Mucosa of rectum (tissue), 2 donors: ENCODE data around the gene DCAF10.
A peak's percentile ranks its signal among the peaks of the same experiment; 100 is the strongest.
"Not testable (repeated sequence)": the region's sequence is repeated elsewhere in the genome, so short reads cannot be mapped to it uniquely, and the experiment has no call there.

Experiments used
- H3K27ac ChIP-seq, 2 donors: one replicate each; pipeline ENCODE4 v1.7.0; 2013; ENCODE audit warnings: inconsistent platforms in 2 of 2, low read depth in 2 of 2, low read length in 2 of 2
- H3K27me3 ChIP-seq, 2 donors: one replicate each; pipeline ENCODE4 v1.7.0; 2013; ENCODE audit warnings: low read length in 2 of 2; ENCODE audit not compliant: control insufficient read depth in 2 of 2, insufficient read depth in 2 of 2
- H3K36me3 ChIP-seq, 2 donors: one replicate each; pipeline ENCODE4 v1.7.0; 2013; ENCODE audit warnings: low read length in 2 of 2; ENCODE audit not compliant: control insufficient read depth in 2 of 2, insufficient read depth in 2 of 2
- H3K4me1 ChIP-seq, 2 donors: one replicate each; pipeline ENCODE4 v1.7.0; 2013; ENCODE audit warnings: low read length in 2 of 2, mild to moderate bottlenecking in 1 of 2; ENCODE audit not compliant: control insufficient read depth in 2 of 2, insufficient read depth in 2 of 2
- H3K4me3 ChIP-seq, 2 donors: one replicate each; pipeline ENCODE4 v1.7.0; 2013; ENCODE audit warnings: low read length in 2 of 2
- H3K9ac ChIP-seq, 2 donors: one replicate each; pipeline ENCODE4 v1.7.0; 2013; ENCODE audit warnings: low read length in 2 of 2, low read depth in 1 of 2, mild to moderate bottlenecking in 1 of 2
- H3K9me3 ChIP-seq, 2 donors: one replicate each; pipeline ENCODE4 v1.7.0; 2013; ENCODE audit warnings: low read length in 2 of 2; ENCODE audit not compliant: control insufficient read depth in 2 of 2
- donor health status: healthy.
- donor health status: Normal muscosa, but diverticular disease.

Gene DCAF10

DNA sequence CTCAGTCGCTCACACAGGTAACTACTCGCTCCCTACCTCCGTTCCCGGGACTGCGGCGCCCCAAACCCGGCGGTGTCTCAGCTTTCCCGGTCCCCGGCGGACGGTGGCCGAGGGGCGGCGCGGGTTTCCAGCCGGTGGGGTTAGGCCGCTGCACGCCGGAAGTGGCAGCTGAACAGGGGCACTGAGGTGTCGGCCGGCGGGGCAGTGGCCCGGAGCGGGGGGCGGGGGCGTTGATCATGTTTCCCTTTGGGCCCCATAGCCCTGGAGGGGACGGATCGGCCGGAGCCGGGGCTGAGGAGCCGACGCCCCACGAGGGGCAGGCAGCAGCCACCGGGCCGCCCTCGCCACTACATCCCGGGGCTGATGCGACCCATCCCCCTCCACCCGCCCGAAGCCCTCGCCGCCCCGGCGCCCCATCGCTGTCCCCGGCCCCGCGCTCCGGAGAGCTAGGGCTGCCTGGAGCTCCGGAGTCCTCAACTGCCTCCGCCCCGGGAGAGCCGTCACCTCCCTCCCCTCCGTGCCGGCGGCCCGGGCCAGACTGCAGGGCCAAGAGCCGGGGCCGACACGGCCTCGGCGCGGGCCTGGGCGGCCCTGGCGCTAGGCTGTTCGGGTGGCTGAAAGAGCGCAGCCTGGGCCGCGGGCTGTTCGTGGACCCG, at the start of gene DCAF10:
DCAF10 (plus strand) TSS at position 167 of the 656 bp plus-strand sequence; CDS start at position 237, 70 bp downstream.
- Histone ChIP-seq H3K4me3 (peak within 1 kb of the TSS; percentile 87 to 94), H3K4me1 (peaks cover 16 to 18% of the 10 kb centered on the region in 2 donors), H3K27ac (peak within 1 kb of the TSS; percentile 85 to 87), H3K9me3 (no peaks in the 10 kb centered on the region), H3K9ac (peak within 1 kb of the TSS; percentile 76 to 90), H3K27me3 (no peaks in the 10 kb centered on the region), H3K36me3 (no peaks in the 10 kb centered on the region)

DNA sequence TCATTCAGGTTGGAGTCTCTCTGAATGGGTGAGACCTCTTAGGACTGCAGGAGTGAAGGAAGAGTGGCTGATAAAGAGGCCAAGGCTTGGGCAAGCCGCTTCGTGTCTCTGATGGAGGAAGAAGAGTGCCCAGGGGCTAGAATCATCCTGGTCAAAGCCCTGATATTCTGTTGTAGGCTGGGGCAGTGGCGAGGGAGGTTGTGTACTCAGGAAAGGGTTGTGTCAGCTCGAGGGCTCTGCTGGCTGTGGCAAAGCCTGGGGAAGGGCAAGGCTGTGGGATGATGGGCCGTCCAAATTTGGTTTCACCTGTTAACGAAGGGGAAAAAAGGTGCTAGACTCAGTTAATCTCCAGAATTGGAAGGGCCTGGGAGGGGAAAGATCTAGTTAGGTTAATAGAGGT, 49.4 kb upstream of the DCAF10 start:
- no peaks in the 10 kb centered on the region for H3K9me3 ChIP-seq
- no peaks in the 10 kb centered on the region for H3K27me3 ChIP-seq
- no peaks in the 10 kb centered on the region for H3K36me3 ChIP-seq
- H3K9ac ChIP-seq: no peak overlapping the region
- H3K27ac ChIP-seq: no peak overlapping the region
- H3K4me3 ChIP-seq: no peak overlapping the region
- peaks cover 11 to 13% of the 10 kb centered on the region in 2 donors for H3K4me1 ChIP-seq

- H3K9me3 ChIP-seq, H3K36me3 ChIP-seq, H3K27me3 ChIP-seq, H3K27ac ChIP-seq, H3K4me3 ChIP-seq, H3K9ac ChIP-seq: not testable (repeated sequence)
- peaks cover 11 to 13% of the 10 kb centered on the region in 2 donors for H3K4me1 ChIP-seq
Measured at GRCh38 chr9:37751704-37752103, 48.9 kb upstream of the DCAF10 start.

GRCh38 chr9:37752112-37752511, 48.5 kb upstream of the DCAF10 start:
- H3K27ac ChIP-seq, H3K9me3 ChIP-seq, H3K9ac ChIP-seq, H3K36me3 ChIP-seq, H3K27me3 ChIP-seq, H3K4me3 ChIP-seq: not testable (repeated sequence)
- peaks cover 11 to 13% of the 10 kb centered on the region in 2 donors for H3K4me1 ChIP-seq

DNA sequence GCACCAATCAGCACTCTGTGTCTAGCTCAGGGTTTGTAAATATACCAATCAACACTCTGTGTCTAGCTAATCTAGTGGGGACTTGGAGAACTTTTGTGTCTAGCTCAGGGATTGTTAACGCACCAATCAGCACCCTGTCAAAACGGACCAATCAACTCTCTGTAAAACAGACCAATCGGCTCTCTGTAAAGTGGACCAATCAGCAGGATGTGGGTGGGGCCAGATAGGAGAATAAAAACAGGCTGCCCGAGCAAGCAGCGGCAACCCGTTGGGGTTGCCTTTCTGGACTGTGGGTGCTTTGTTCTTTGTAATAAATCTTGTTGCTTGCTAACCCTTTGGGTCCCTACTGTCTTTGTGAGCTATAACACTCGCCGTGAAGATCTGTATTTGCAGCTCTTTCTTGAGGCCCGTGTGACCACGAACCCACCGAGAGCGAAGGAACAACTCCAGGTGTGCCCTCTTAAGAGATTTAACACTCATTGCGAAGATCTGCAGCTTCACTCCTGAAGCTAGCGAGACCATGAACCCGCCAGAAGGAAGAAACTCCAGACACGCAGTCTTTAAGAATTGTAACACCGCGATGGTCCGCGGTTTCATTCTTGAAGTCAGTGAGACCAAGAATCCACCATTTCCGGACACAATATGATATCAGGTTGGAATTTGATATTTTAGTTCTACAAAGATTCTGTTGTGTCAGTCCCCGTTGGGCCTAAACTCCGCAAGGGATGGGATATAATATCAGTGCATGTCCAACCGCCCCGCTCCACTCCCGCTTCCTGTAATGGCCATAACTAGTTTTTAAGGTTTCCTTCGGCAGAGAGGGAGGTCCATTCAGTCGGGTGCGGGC, 47.7 kb upstream of the DCAF10 start:
- H3K9ac ChIP-seq: peak overlapping the region in 1 of 2 donors; percentile 86
- peaks cover 11 to 13% of the 10 kb centered on the region in 2 donors for H3K4me1 ChIP-seq
- no peak overlapping the region for H3K27ac ChIP-seq

DNA sequence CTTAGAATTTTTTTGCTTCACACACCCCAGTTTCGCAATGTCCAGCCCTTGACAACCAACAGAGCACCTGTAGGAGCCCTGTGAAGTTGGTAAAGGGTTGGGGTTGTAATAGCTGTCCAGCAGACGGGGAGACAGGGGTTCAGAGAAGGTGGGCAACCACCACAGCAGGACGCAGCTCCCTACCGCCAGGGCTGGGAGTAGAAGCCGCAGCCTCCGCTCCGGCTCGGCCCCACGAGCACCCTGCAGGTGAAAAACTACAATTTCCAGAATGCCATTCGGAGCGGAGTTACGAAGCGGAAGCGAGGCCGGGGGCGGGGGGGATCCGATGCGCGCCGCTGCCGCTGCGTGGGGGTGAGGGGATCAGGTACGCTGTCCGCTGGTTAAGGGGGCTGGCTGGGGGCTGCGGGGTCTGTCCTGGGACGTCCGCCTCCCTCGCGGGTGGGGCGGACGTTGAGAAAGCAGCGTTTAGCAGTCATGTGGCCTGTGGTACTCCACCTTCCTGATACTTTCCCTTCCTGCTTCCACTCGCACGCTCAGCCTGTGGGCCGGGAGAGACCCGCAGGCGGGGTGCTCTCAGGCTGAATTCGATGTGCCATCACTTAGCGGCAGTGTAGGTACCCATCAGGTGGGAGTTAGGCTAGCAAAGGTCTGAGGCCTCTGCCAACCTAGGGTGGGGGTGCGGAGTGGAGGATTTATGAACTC, 47.0 kb upstream of the DCAF10 start, which contains the start of gene TRMT10B:
TRMT10B (plus strand) TSS at position 317 of the 702 bp plus-strand sequence. CDS start 8,127 bp downstream, outside the sequence.
- Histone ChIP-seq H3K4me3 (peak within 1 kb of the TSS; percentile 81 to 98), H3K27me3 (no peaks in the 10 kb centered on the region), H3K27ac (peak within 1 kb of the TSS; percentile 58 to 71), H3K4me1 (peaks cover 11 to 13% of the 10 kb centered on the region in 2 donors), H3K9me3 (no peaks in the 10 kb centered on the region), H3K36me3 (peaks cover 0 to 3% of the 10 kb centered on the region in 2 donors), H3K9ac (peak within 1 kb of the TSS; percentile 65 to 86)

More for the DNA sequence above, 47.7 kb upstream of the DCAF10 start:
- Histone ChIP-seq H3K4me3 (peak overlapping the region; percentile 81 to 98), H3K27me3 (no peaks in the 10 kb centered on the region), H3K9me3 (no peaks in the 10 kb centered on the region), H3K36me3 (peaks cover 0 to 3% of the 10 kb centered on the region in 2 donors)

- Histone ChIP-seq H3K9me3 (no peaks in the 10 kb centered on the region), H3K36me3 (peaks cover 3 to 9% of the 10 kb centered on the region in 2 donors), H3K27ac (no peak overlapping the region), H3K4me1 (peaks cover 8 to 9% of the 10 kb centered on the region in 2 donors), H3K27me3 (no peaks in the 10 kb centered on the region), H3K4me3 (no peak overlapping the region), H3K9ac (no peak overlapping the region)
Measured at GRCh38 chr9:37758747-37759146, 41.9 kb upstream of the DCAF10 start.

GRCh38 chr9:37760416-37761161, 40.0 kb upstream of the DCAF10 start:
- no peak overlapping the region for H3K9ac ChIP-seq
- no peak overlapping the region for H3K27ac ChIP-seq
- no peaks in the 10 kb centered on the region for H3K9me3 ChIP-seq
- H3K4me1 ChIP-seq: no peaks in the 10 kb centered on the region
- H3K27me3 ChIP-seq: no peaks in the 10 kb centered on the region
- H3K36me3 ChIP-seq: peaks cover 4 to 15% of the 10 kb centered on the region in 2 donors
- no peak overlapping the region for H3K4me3 ChIP-seq

DNA sequence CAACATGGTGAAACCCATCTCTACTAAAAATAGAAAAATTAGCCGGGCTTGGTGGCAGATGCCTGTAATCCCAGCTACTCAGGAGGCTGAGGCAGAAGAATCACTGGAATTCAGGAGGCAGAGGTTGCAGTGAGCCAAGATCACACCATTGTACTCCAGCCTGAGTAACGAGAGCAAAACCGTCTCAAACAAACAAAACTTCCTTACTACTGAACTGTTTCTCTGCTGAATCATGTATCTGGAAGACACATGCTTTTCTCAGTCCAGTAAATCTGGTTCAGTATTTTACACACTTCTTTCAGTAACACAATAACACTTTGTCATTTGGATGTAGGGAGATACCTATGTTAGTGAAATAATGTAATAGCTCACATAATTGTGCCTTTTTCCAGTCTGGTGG, 39.1 kb upstream of the DCAF10 start:
- no peak overlapping the region for H3K4me3 ChIP-seq
- no peaks in the 10 kb centered on the region for H3K27me3 ChIP-seq
- H3K27ac ChIP-seq: no peak overlapping the region
- no peaks in the 10 kb centered on the region for H3K4me1 ChIP-seq
- H3K9me3 ChIP-seq: no peaks in the 10 kb centered on the region
- no peak overlapping the region for H3K9ac ChIP-seq
- H3K36me3 ChIP-seq: peaks cover 4 to 15% of the 10 kb centered on the region in 2 donors
